Inflammatory macrophage treated with lipopolysaccharide for 4 hours (primary cell): ENCODE results near the gene ZNF641.
A peak's percentile ranks its signal among the peaks of the same experiment; 100 is the strongest.

Experiments used
- DNase-seq: peaks from one replicate; pipeline ENCODE4 v3.0.0-alpha.2; 2020

ZNF641 gene

DNA sequence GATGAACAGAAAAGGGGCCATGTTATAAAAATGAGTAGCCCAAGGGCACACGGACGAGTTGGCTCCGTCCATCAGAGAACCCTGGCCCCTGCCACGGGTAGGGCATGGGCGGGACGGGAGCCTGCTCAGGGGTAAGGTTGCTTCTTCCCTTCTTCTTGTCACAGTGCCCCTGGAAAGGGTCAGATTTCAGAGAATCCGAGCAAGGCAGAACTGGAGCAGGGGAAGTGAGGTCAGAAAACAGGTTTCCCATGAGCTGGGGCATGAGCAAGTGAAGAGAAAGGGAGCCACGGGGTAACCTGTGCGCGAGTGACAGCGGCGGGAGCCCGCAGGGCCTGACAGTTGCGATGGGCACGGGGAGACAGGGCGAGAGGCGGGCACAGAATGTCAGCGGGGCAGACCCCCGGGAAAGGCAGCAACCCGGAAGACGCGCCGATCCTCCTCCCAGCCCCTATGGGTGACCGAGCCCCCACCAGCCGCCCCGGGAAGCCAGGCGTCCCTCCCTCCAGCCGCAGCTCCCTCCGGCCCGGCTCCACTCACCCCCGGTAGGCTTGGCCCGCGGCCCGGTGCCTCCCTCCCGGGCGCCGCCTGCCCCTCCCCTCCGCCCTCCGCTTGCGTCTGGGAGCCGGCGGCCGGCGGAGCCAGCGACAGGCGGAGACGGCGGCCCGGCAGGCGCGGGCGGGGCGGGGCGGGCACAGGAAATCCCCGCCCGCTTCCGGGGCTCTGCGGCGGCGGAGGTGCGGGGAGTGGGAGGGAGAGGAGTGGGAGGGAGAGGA, at the start of gene ZNF641:
TSS of gene ZNF641 (minus strand) at position 671 of the 773 bp plus-strand sequence. CDS start 2,829 bp downstream, outside the sequence.
- peak; percentile 74 for DNase-seq

DNA sequence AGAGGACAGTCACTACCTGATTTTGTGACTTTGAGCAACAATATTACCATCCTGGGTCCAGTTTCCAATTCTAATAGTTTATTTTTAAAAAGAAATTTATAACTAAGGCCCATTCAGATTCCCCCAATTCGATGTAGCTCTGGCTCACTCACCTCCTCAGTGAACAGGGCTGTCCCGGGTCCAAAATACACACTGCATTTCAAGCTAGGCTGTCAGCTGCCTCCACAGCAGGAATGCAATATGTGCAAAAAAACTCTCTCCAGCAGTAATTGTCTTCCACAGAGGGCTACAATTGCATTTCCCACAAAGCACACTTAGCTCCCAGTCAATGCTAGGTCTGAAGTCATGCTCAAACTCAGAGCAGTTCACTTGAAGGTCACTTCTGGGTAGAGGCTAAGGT, 39.3 kb upstream of the ZNF641 start:
- no peak for DNase-seq

- no peak for DNase-seq
These were observed 38.7 kb upstream of the ZNF641 start for GRCh38 chr12:48389409-48389808.

- DNase-seq = no peak
These were observed 38.2 kb upstream of the ZNF641 start for GRCh38 chr12:48388938-48389337.

GRCh38 chr12:48388460-48388859, 37.7 kb upstream of the ZNF641 start:
- no peak for DNase-seq

DNA sequence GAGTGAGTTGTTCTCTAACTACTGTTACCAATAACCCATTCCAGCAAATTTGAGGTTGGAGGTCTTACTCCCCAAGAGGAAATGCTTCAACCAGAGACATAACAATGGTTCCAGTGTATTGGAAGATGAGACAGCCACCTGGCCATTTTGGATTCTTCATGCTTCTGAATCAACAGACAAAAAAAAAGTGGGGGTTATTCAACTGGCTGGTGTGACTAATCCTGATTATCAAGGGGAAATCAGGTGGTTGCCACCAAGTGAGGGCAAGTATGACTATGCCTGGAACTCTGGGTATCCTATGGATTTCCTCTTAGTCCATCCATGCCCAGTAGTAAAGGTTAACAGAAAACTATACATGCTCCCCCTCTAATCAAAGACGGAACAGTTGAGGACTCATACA, 29.9 kb upstream of the ZNF641 start:
- no peak for DNase-seq

GRCh38 chr12:48379794-48380193, 29.1 kb upstream of the ZNF641 start:
- no peak for DNase-seq

GRCh38 chr12:48377646-48378045, 26.9 kb upstream of the ZNF641 start:
- no peak for DNase-seq

DNA sequence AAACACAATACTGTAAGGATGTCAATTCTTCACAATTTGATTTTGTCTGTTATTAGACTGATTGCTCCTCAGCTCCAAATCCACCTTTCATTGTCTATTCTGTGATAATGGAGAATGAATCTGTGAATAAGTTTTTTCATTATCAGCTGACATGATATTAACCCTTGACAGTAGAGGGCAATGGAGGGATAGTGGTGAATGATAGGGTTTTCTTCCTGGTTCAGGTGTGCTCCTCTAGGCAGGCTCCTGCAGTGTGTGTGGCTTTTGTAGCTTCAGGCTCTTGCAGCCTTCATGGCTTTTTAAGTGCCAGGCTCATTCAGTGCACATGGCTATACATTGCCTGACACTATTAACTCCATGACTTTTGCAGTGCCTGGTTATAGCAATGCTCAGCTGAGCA, 23.4 kb upstream of the ZNF641 start:
- no peak for DNase-seq

DNA sequence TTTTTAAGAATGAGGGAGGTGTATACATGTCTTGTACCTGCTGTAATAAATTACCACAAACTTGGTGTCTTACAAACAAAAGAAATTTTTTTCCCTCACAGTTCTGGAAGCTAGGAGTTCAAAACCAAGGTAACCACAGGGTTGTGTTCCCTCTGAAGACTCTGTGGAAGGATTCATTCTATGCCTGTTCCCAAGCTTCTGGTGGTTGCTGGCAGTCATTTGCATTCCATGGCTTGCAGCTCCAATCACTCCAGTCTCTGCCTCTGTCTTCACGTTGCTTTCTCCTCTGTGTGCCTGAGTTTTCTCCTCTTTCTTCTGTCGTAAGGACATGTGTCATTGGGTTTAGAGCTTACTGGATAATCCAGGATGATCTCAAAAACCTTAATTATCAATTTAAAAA, 15.4 kb upstream of the ZNF641 start:
- no peak for DNase-seq

GRCh38 chr12:48361664-48362339, 11.1 kb upstream of the ZNF641 start:
- DNase-seq = no peak

GRCh38 chr12:48358937-48359513, 8.3 kb upstream of the ZNF641 start:
- no peak for DNase-seq

- no peak for DNase-seq
These were observed 5.5 kb upstream of the ZNF641 start for GRCh38 chr12:48356041-48356768.

DNA sequence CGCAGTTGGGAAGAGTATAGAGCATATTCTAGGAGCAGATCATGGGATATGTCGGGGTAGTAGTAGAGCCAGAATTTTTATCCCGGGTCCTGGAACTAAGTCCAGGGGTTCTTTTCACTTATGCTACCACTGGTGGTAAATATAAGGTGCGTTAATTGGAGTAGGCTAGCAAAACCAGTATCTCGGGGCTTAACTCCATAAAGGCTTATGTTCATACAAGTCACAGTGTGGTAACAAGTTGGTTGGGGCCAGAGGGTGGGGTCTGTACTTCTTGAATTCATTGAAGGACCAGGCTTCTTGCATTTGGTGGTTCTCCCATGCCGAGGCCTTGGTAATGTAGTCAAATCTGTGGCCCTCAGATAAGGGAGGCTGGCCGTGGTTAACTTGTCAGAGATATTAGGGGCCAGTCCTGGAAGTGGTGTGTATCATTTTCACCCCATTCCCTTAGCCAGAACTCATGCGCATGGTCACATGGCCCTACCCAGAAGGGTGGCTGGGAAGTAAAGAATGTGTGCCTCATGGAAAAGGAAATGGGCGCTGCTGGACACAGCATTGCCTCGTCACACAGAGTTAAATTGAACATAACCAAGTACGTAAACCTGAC, 1.5 kb upstream of the ZNF641 start:
- DNase-seq = no peak

GRCh38 chr12:48351022-48351708, 446 bp upstream of the ZNF641 start:
- peak; percentile 66 for DNase-seq

- DNase-seq = no peak
These were observed 1.2 kb downstream of the ZNF641 start for GRCh38 chr12:48349471-48349870.

- no peak for DNase-seq
These were observed 7.7 kb downstream of the ZNF641 start for GRCh38 chr12:48342980-48343379.

DNA sequence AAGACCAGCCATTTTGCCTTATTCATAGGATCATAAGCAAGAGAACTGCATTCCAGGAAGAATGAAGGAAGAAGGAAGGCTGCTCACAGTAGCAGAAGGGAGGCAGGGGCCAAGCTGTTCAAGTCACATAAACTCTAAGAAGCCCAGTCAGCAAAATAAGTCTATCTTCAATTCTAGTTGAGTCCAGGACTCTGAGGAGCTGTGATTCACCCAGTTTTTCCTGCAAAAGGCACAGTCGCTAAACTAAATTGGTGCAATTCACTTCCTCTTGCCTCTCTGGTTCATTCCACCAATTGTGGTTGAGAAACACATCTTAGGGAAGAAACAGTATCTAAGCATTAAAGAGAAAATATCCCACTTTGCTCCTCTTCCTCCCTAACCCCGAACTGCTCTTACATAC, 9.8 kb downstream of the ZNF641 start:
- DNase-seq = peak; percentile 63

- no peak for DNase-seq
These were observed 11.1 kb downstream of the ZNF641 start for GRCh38 chr12:48339442-48340117.

- DNase-seq = no peak
These were observed 14.2 kb downstream of the ZNF641 start for GRCh38 chr12:48336564-48336963.

DNA sequence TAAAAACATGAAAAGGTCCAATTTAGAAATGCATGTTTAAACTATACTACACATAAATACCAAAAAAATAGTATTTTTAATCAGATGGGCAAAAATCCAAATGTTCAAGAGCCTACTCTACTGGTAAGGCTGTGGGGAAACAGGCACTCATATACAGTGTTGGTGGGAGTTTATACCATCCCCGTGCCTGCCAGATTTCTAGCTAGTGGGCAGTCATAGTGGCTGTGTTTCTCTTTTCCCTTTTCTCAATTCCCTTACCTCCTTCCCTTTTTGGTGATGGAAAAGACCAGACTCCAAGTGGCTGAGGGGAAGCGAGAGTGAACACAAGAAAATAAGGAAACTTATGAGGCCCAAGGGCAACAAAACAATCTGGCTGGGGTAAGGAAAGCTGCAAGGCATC, 14.7 kb downstream of the ZNF641 start:
- peak; percentile 83 for DNase-seq

- DNase-seq = peak; percentile 23
These were observed 15.9 kb downstream of the ZNF641 start for GRCh38 chr12:48334808-48335207.
